ENCODE results near the gene ARID1A. TPM values are rescaled to one million over a fixed set of nuclear protein-coding genes. Genes with fewer than 3 reads are reported as not detected.
A peak's percentile ranks its signal among the peaks of the same experiment; 100 is the strongest.

Gene ARID1A
- total and polyA plus RNA-seq, 2 of the 8 experiments (the other 6 are each of a cell fraction or from before 2014, with no cell fraction given): 52.1 to 103 TPM

DNA sequence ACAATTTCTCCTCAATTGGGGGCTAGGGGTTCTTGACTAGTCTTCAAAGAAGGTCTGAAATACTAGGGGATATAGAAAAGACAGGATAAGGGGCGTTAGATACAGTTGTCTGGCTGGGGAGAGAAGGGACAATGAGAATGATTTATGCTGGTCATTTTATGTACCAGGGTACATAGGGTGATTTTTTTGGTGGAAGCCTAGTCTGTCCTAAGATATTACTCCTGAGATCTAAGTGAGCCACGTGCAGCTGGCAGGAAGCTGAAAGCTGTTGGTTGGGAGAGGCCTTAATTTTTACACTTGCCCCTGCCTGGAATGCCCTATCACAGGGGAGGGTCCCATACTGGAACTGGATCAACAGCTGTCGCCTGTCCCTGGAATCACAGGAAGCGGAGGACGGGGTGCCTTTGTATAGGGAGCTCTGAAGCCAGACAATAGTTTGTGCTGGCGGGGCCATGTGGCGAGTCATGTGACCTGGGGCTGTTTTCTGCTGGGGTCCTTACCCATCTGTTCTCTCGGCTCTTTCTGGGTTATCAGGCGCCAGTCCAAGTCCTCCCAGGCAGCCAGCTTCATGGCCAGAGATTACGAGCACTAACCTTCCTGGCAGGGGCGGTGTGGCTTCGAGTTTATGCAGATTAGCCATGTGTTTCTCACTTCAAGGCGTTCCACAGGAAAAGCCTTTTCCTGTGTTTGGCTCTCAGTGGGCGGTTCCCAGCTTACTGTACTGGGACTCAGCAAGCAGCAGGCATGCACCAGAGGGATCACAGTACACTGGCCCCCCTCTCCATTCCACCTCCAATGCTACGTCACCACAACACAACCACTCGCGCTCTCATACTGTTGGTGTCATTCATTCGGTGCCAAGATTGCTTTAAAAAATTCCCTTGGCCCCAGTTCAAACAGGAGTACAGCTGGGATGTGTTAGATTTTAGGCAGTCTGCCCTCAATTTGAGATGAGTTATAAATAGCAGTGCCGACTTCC is 27.5 kb downstream of the ARID1A start (continued):
- TF ChIP-seq HDAC2 (IDR thresholded peaks at IDR 0.05; ENCODE audit: borderline replicate concordance in 1 of 2, low read depth in 2 of 2, low read length in 2 of 2): no peak
- TF ChIP-seq BCL11A (IDR thresholded peaks at IDR 0.05; ENCODE audit: low read depth in 2 of 2, low read length in 2 of 2): no peak
- peak; percentile 34; the same call in 1 of the 2 replicates for TF ChIP-seq POLR2AphosphoS5 (IDR thresholded peaks at IDR 0.05; ENCODE audit: low read depth, low read length)
- TF ChIP-seq, protein P1, sequence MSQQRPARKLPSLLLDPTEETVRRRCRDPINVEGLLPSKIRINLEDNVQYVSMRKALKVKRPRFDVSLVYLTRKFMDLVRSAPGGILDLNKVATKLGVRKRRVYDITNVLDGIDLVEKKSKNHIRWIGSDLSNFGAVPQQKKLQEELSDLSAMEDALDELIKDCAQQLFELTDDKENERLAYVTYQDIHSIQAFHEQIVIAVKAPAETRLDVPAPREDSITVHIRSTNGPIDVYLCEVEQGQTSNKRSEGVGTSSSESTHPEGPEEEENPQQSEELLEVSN (IDR thresholded peaks at IDR 0.05): peak; percentile 85
- TF ChIP-seq NRF1 (IDR thresholded peaks at IDR 0.05; ENCODE audit: low read depth, low read length): no peak
- peak; percentile 52; the same call in 1 of the 2 replicates for TF ChIP-seq TBP (IDR thresholded peaks at IDR 0.05; ENCODE audit: low read depth, low read length)
- no peak for TF ChIP-seq EGR1 (IDR thresholded peaks at IDR 0.05; ENCODE audit: borderline replicate concordance, low read depth, low read length)
- TF ChIP-seq BACH1 (IDR thresholded peaks at IDR 0.05; ENCODE audit: low read length): peak; percentile 58; the same call in 1 of the 2 replicates
- TF ChIP-seq SP4 (IDR thresholded peaks at IDR 0.05; ENCODE audit: low read length): peak; percentile 57; the same call in 1 of the 2 replicates
- TF ChIP-seq CREB1 (IDR thresholded peaks at IDR 0.05): peak; percentile 67

All from H1 (cell line).